ENCODE measurements around the gene ZNF688. TPM values are rescaled to one million over a fixed set of nuclear protein-coding genes. Genes with fewer than 3 reads are reported as not detected.

The ZNF688 gene
- total and polyA plus RNA-seq, 9 of the 15 experiments (the other 6 are each of a cell fraction or from before 2014, with no cell fraction given): 0.48 to 12.9 (median 4.5) TPM

DNA sequence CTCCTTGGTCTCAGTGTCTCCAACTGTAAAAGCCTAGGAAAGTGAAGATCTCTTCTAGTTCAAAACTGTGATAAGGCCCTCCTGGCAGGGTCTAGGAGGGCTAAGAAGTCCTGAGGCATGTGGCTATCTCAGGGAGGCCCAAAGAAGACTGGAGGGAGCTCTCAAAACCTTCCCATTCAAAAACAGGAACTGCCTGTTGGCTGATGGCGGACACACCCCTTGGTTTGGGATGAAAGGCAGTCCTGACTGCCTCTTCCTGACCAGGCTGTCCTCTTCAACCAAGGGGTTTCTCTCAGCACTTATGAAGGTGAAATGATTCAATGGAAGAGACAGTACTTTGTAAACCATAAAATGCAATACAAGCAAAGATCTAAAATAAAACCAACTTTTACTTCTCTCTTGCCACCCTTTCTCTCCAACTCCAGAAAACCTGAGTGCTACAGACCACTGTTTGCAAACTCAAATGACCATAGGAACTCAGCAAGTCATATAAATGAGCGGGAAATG lies 18.1 kb downstream of the ZNF688 start:
- intact Hi-C loops (cut with micrococcal nuclease) (no loop called here), in situ Hi-C loops (cut with MboI) (no loop called here)
- FAIRE-seq (no peak), ATAC-seq (no peak; the same call in 2 of the 3 replicates), DNase-seq (ENCODE audit: extremely low read depth in 1 of 4, low spot score in 3 of 4) (peak in 1 of 4 experiments; percentile 29)
- BruUV-seq (replicated peaks): no TSS peak
- peak overlapping the region; percentile 25; the same call in 2 of the 3 replicates for H3K27ac ChIP-seq (ENCODE audit: extremely low read depth, low read depth, low read length)
- H2AFZ ChIP-seq (ENCODE audit: low read depth, low read length): no peak overlapping the region
- H3K9ac ChIP-seq (ENCODE audit: insufficient read depth in 1 of 2, low read depth in 2 of 2, low read length in 2 of 2): peak overlapping the region in 1 of 2 experiments; percentile 68; a peak in 1 of 4 replicates
- no peak overlapping the region for H3K4me3 ChIP-seq
- ChIA-PET POLR2A (interaction anchor here (0.6 to 2.6 kb wide), 8 partner anchors 12 to 745 kb away, joined by 3 to 9 read pairs (median 4); partner anchors contain the start of genes ZNF688 and ZNF747), CTCF (ENCODE audit: low intra/inter-chr PET ratio) (no interaction called here)
- peaks cover 30 to 54% of the 10 kb centered on the region in 2 experiments; a peak in 4 of 5 replicates for H3K4me1 ChIP-seq (replicated peaks in 1 of 2; ENCODE audit: control insufficient read depth in 2 of 2, insufficient read depth in 2 of 2, low read length in 2 of 2)
- H4K20me1 ChIP-seq (replicated peaks; ENCODE audit: control insufficient read depth, insufficient read depth, low read length): peaks cover 5% of the 10 kb centered on the region; the same call in 1 of the 2 replicates
- no peaks in the 10 kb centered on the region; the same call in 1 of the 2 replicates for H3K9me3 ChIP-seq (replicated peaks; ENCODE audit: control insufficient read depth, insufficient read depth, low read depth, low read length)
- WGBS (ENCODE audit: insufficient coverage, low coverage, missing lambda C conversion rate): 57% methylated on average over 2 of the region's 2 CpGs
- H3K9me1 ChIP-seq (ENCODE audit: control insufficient read depth, insufficient read depth, low read length): no peaks in the 10 kb centered on the region
- H3K27me3 ChIP-seq (ENCODE audit: control insufficient read depth in 2 of 2, insufficient read depth in 2 of 2, low read length in 2 of 2): no peaks in the 10 kb centered on the region
- H3K4me2 ChIP-seq (ENCODE audit: insufficient read depth, low read length): no peak overlapping the region
- peaks cover 30% of the 10 kb centered on the region for H3K79me2 ChIP-seq (ENCODE audit: control insufficient read depth, insufficient read depth, low read length)
- TF ChIP-seq ZFX (CRISPR knock-in tag; IDR thresholded peaks at IDR 0.05): 0 out of 2 replicates have a peak, but pooled peaks have one; percentile 26
- peak; percentile 99 for TF ChIP-seq SPI1 (IDR thresholded peaks at IDR 0.05; ENCODE audit: borderline replicate concordance, low read depth, low read length)
- TF ChIP-seq, protein P1, sequence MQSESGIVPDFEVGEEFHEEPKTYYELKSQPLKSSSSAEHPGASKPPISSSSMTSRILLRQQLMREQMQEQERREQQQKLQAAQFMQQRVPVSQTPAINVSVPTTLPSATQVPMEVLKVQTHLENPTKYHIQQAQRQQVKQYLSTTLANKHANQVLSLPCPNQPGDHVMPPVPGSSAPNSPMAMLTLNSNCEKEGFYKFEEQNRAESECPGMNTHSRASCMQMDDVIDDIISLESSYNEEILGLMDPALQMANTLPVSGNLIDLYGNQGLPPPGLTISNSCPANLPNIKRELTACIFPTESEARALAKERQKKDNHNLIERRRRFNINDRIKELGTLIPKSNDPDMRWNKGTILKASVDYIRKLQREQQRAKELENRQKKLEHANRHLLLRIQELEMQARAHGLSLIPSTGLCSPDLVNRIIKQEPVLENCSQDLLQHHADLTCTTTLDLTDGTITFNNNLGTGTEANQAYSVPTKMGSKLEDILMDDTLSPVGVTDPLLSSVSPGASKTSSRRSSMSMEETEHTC (IDR thresholded peaks at IDR 0.05): no peak
- peaks cover 28% of the 10 kb centered on the region; the same call in 2 of the 3 replicates for H3K36me3 ChIP-seq (ENCODE audit: control insufficient read depth, insufficient read depth, low read length)
